GM11168 (cell line): ENCODE data around the gene MGAT5.

Source experiments
- in situ Hi-C: fragments of 300-500 bp; cut with MboI; formaldehyde crosslinking; loops from one replicate; pipeline ENCODE4 v1.12.0; 2022; ENCODE audit warnings: low sequenced_read_pairs; ENCODE audit not compliant: unreplicated experiment

MGAT5 gene

DNA sequence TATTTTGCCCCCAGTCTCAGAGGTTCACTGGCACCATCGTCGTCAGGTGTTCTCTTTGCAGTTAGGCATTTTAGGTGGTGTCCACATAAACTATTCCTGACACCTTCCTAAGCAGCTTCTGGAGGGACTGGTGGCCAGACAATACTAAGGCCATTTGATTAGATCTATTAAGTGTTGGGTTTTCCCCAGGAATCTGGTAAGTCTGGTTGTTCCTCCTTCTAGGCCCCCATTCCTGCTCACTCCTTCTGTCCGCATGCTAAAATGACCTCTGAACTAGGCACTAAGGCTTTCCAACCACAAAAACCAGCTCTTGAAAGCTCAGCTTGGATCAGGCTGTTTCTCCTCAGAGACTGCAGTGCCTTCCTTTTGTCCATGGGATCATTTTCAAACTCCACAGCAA is 100.7 kb downstream of the MGAT5 start:
- in situ Hi-C loops = no loop called here

GRCh38 chr2:134357814-134358213 is 103.9 kb downstream of the MGAT5 start:
- in situ Hi-C loops = no loop called here

- in situ Hi-C loops = no loop called here
Measured at GRCh38 chr2:134359367-134360081, 105.7 kb downstream of the MGAT5 start.

DNA sequence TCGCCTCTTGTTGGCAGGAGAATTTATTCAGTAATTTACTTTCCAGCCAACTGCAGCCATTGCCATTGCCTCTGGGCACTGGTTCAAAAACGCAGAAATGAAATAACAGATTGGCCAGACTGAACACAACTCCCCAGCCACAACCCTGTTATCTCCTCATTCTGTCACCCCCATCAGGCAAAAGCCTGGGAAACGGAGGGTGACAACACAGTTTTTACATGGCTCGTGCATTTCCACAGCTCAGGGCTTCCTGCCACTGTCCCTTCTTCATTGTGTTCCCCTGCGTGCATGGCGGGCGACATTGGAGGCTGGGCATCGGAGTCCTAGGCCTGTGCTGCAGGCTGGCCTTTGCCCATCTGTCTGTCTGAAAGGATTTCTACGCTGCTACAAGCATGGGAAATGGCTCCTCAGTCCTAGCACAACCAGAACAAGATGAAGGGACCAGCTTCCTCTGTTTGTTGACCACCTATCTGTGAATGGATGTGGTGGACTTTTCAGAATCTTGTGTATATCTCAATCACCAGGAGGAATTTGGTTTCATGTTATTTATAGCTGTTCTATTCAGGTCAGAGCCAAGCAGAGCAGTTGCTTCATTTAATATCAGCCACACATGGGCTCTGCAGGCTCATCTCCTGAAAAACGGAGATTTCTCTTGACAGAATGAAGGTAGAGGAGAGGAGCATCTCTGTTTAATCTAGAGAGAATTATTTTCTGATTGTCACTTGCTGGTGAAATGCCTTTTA is 107.0 kb downstream of the MGAT5 start:
- in situ Hi-C loops = no loop called here

GRCh38 chr2:134361648-134362047 is 107.8 kb downstream of the MGAT5 start:
- in situ Hi-C loops = no loop called here

DNA sequence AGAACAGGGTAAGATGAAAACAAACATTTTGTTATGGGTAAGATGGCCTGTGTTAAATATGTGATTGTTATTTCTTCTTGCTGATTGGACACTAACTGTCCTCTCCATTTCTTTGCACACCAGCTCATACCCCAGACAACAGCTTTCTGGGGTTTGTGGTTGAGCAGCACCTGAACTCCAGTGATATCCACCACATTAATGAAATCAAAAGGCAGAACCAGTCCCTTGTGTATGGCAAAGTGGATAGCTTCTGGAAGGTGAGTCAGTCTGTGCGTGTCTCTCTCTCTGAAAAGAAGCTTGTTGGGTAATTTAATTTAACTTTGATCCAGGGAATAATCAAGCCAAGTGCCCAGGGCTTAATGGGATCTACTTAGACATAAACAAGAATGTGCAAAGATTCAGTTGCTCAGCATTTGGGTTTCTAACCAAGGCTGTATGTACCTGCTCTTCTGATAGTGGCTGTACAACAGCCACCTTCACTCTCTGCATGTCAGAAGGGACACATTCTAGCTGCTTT is 108.3 kb downstream of the MGAT5 start:
- in situ Hi-C loops = no loop called here

GRCh38 chr2:134362740-134363139 is 108.9 kb downstream of the MGAT5 start:
- in situ Hi-C loops = no loop called here

DNA sequence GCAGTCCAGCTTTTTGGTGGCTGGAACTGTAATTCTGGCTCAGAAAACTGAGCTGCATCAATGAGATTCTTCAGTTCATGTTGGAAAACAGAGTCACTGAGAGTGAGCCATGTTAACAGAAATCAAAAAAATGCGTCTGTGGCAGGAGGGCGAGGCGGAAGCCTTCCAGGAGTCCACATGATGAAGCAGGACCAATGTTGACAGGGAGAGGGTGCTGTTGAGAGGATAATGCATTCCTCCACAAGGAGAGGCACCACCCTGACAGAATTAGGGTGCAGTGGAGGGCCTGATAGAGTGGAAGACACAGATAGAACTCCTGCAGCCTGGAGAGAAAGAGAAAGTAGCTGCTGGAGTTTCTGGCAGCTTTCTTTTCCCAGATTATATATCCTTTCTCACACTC is 111.5 kb downstream of the MGAT5 start:
- in situ Hi-C loops = no loop called here

- in situ Hi-C loops = no loop called here
Measured at GRCh38 chr2:134366359-134366758, 112.5 kb downstream of the MGAT5 start.

DNA sequence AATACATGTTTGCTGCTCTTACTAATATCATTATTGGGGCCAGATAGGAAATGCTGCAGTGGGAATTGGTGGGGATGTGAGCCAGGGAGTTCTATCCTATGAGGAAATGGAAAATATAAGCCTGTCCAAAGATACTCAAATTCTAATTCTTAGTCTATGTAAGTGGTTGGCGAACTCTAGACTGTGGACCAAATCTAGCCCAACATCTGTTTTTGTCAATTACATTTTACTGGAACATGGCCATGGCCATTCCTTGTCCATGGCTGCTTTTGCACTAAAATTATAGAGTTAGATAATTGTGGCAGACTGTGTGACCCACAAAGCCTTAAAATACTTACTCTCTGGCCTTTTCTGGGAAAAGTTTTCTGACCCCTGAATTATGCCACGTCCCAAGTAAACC is 113.3 kb downstream of the MGAT5 start:
- in situ Hi-C loops = no loop called here

- in situ Hi-C loops = no loop called here
Measured at GRCh38 chr2:134368009-134368817, 114.3 kb downstream of the MGAT5 start.

DNA sequence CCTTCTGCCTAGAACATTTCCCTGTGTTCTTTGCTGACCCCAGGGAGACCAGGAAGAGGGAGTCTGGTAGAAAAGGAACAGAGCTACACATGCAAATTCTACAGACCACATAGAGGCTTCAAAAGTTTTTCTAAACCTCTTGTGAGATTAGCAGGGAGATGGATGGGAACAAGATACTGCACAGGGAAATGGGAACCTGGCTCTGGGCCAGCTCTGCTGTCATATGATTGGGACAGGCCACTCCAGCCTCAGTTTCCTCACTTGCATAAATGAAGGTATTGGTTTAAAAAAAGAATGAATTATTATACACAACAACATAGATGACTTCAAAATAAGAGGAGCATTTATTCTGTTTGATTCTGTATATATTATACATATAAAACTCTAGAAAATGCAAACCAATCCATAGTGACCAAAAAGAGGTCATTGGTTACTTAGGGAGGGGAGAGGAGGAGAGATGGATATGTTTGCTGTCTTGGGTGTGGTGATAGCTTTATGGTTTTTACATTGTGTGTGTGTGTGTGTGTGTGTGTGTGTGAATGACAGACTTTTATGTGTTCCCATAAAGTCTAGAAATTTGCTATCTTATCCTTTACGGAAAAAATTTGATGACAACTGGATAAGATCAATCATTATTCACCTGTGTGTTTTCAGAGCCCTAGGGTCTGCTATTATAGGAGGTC is 115.5 kb downstream of the MGAT5 start:
- in situ Hi-C loops = no loop called here

DNA sequence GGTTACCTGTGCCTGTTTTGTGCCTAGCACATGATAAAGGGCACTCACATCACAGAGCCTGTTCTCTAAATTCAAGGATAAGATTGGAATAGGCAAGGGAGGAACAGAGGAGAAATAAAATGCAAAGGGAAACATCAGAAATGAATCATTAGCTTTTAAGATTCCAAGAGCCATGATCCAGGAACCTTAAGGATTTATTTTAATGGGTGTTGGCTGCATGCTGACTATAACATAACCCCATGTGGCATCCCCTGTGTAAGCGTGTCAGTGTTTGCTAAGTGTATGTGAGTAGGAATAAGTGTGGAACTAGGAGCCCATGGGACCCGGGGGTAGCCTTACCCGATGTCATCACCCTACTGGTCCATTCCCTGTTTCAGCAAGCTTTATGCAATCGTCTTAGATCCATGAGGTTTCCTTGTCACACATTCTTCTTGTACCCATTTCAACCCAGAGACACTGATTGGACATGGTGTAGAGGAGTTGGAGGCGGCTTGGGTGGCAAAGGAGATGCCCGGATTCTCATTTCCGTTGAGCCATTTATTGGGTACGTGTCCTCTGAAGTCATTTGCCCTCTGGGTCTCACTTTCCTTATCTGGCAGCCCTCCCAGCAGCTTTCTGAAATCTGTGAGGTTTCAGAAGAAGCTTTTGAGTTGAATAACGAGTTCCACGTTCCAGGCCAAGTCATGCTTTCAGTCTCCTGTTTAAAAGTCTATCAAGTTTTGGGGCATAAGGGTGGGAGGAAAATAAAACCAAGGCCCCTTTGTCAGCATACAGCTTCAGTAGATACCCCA is 117.0 kb downstream of the MGAT5 start:
- in situ Hi-C loops = no loop called here

- in situ Hi-C loops = no loop called here
Measured at GRCh38 chr2:134372141-134372540, 118.3 kb downstream of the MGAT5 start.

GRCh38 chr2:134372611-134373131 is 118.8 kb downstream of the MGAT5 start:
- in situ Hi-C loops = no loop called here

DNA sequence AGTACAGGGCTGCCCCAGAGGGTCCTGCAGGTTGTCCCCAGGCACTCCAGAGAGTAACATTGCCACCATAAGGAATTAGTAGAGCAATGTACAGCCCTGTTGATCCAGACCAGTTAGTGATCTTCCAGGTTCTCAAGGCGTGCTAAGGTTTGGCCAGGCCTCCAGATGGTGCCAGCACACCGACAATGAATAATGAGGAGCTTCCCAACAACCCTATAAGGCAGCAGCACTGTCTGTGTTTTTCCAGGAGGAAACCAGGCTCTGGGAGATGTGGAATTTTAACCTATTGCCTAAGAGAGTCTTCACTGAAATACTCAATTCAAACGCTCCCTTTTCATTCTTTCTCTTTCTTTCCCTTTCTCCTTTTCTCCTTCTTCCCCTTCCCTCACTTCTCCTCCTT is 122.1 kb downstream of the MGAT5 start:
- in situ Hi-C loops = no loop called here

DNA sequence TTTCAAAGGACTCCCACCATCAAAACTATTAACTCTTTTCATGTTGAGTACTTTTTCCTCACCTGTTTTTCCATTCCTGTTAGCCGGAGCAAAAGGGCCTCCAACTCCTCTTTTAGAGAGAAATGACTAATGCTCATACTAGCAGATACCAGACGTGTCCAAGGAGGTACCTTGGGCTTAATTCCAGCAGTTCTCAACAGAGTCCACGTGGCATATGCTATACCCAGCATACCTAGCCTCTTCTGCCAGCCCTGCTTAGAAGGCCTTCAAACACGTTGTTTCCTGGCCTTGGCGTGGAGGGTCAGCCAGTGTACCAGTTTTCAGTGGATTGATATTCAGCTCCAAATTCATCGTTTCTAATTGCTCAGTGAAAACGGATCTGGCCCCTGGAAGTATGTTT is 123.9 kb downstream of the MGAT5 start:
- in situ Hi-C loops = no loop called here

DNA sequence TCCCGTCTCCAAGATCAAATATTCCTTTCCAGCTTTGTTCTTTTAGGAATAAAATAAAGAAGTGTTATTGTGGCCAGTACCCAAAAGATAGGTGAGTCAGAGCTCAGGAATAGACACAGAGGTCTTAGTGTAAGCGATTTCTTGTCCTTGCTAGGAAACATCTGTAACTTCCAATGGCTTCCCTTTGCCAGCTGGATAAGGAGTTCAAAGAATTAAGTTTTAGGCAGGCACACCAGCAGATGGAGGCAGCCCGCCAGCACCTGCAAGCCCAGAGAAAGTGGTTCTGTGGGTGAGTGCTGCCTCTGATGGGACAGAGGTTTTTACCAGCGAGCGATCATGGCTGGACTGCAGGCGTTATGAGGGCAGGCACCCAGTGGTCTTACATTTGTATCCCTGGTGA is 125.4 kb downstream of the MGAT5 start:
- in situ Hi-C loops = no loop called here

- in situ Hi-C loops = no loop called here
Measured at GRCh38 chr2:134379722-134380121, 125.8 kb downstream of the MGAT5 start.
